GM12892 (cell line): Measurements from ENCODE around the gene CDHR3.

ENCODE experiments used
- POLR2A ChIP-seq: IDR thresholded peaks from 2 replicates; pipeline ENCODE4 v1.6.1; 2011; ENCODE audit warnings: low read depth, low read length, control low read depth
- POLR2AphosphoS5 ChIP-seq: IDR thresholded peaks from 2 replicates; pipeline ENCODE4 v1.6.1; 2011; ENCODE audit warnings: low read depth, low read length, control low read depth
- TAF1 ChIP-seq: IDR thresholded peaks from 2 replicates; pipeline ENCODE4 v1.6.1; 2011; ENCODE audit warnings: low read depth, mild to moderate bottlenecking, control low read depth, low read length, borderline replicate concordance

GRCh38 chr7:106075937-106076336 lies 112.9 kb downstream of the CDHR3 start:
- no peak for TF ChIP-seq POLR2A
- TF ChIP-seq POLR2AphosphoS5 = no peak
- no peak for TF ChIP-seq TAF1
